GM06990 (cell line): ENCODE data around the gene ANKRD65.

Source experiments
- DNase-seq: peaks from one replicate; pipeline ENCODE4 v3.0.0-alpha.2; 2011; ENCODE audit not compliant: insufficient read length; ENCODE audit errors: extremely low read depth
- H3K27me3 ChIP-seq: replicated peaks from 2 replicates; pipeline ENCODE4 v1.6.0; 2011; ENCODE audit warnings: low read length; ENCODE audit not compliant: control insufficient read depth, insufficient read depth
- H3K36me3 ChIP-seq: 2 replicates; pipeline ENCODE4 v1.5.1; 2011; ENCODE audit warnings: low read length; ENCODE audit not compliant: control insufficient read depth, insufficient read depth
- H3K4me3 ChIP-seq: replicated peaks from 2 replicates; pipeline ENCODE4 v1.5.1; 2011; ENCODE audit warnings: low read depth, mild to moderate bottlenecking, control low read depth, low read length
- TF ChIP-seq, protein P1 (sequence below): IDR thresholded peaks from 2 replicates; pipeline ENCODE4 v1.5.1; 2011; ENCODE audit warnings: low read length, control low read depth, mild to moderate bottlenecking, inconsistent platforms; ENCODE audit not compliant: insufficient read depth, poor library complexity, severe bottlenecking

Gene ANKRD65

DNA sequence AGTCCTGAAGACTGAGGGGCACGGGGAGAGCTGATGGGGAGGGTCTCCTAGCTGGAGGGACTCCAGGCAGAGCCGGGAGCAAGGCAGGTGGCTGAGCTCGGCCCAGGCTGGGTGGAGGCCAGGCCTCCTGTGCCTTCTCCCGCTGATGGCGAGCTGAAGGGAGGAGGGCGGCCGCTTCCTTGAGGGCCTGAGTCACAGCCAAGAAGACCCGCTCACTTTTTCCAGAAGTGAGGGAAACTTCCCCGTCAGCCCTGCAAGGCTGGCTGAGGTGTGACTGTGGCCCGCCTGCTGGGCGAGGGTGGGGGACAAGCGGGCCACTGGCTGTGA, 12.7 kb upstream of the ANKRD65 start:
- TF ChIP-seq, protein P1, sequence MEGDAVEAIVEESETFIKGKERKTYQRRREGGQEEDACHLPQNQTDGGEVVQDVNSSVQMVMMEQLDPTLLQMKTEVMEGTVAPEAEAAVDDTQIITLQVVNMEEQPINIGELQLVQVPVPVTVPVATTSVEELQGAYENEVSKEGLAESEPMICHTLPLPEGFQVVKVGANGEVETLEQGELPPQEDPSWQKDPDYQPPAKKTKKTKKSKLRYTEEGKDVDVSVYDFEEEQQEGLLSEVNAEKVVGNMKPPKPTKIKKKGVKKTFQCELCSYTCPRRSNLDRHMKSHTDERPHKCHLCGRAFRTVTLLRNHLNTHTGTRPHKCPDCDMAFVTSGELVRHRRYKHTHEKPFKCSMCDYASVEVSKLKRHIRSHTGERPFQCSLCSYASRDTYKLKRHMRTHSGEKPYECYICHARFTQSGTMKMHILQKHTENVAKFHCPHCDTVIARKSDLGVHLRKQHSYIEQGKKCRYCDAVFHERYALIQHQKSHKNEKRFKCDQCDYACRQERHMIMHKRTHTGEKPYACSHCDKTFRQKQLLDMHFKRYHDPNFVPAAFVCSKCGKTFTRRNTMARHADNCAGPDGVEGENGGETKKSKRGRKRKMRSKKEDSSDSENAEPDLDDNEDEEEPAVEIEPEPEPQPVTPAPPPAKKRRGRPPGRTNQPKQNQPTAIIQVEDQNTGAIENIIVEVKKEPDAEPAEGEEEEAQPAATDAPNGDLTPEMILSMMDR = no peak
- Histone ChIP-seq H3K4me3 (0 out of 2 replicates have a peak overlapping the region, but pooled peaks have one; percentile 6), H3K36me3 (no peaks in the 10 kb centered on the region), H3K27me3 (no peaks in the 10 kb centered on the region; the same call in 1 of the 2 replicates)
- no peak for DNase-seq

DNA sequence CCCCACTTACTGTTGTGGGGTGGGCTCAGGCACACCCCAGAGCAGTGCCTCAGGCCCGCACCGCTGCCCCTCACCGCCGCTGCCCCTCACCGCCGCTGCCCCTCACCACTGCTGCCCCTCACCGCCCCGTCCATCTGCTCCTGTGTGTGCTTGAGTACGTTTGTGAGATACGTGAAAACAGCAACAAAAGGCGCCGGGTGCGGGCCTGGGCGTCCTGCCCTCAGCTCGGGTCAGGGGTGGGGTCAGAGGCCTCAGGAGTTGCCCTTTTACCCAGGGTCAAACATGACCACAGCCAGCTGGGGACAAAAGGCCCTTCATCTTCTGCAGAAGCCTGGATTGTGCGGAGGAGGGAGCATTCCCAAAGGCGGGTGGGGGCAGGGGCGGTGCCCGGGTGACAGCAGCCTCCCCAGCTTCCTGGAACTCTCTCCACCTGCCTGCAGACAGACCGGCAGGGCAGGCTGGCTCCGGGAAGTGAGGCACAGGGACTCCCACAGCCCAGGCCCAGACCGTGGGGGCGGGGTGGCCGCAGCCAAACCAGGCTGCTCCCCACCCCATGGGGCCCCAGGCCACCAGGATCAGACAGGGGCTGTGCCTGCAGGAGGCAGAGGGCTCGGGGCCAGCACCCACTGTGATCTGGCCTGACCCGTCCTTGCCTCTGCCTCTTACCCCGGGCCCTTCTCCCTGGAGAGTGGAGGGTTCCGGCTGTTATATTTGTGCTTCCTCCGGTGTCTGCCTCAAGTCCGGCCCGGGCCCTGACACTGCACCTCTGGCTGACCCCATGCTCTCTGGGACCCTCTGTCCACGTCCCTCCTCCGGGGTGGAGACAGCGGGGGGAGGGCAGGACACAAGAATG, 12.1 kb upstream of the ANKRD65 start:
- no peak for DNase-seq
- H3K4me3 ChIP-seq = 0 out of 2 replicates have a peak overlapping the region, but pooled peaks have one; percentile 6
- TF ChIP-seq, protein P1 = no peak
- H3K27me3 ChIP-seq = no peaks in the 10 kb centered on the region; the same call in 1 of the 2 replicates
- no peaks in the 10 kb centered on the region for H3K36me3 ChIP-seq

DNA sequence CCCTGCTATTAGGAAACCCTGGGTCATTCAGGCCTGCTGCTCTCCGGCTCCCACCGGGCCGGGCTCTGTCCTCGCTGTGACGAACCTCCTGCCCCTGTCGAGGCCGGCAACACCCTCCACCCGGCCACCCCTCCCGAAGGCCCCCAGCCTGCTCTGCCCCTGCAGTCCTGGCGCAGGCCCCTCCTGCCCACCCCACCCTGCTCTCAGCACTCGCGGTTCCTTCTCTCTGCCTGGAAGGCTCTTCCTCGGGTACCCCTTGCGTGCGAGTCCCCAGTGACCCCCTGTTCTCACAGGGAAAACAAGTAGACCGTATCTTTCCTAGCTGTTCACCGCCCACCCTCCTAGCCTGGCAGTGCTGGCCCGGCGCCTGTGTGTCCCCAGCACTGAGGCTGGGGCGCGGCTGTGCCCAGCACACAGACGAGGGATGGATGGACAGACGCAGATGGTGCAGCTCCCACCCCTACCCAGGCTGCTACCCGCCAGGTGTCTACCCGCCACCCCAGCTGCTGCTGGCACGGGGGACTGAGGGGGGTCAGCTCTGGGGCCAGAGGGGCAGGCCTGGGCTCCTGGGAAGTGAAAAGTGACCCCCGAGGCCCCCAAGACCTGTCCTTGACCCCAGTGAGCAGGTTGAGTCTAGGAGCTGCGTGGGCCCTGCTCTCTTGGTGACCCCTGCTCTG, 11.3 kb upstream of the ANKRD65 start:
- DNase-seq = no peak

DNA sequence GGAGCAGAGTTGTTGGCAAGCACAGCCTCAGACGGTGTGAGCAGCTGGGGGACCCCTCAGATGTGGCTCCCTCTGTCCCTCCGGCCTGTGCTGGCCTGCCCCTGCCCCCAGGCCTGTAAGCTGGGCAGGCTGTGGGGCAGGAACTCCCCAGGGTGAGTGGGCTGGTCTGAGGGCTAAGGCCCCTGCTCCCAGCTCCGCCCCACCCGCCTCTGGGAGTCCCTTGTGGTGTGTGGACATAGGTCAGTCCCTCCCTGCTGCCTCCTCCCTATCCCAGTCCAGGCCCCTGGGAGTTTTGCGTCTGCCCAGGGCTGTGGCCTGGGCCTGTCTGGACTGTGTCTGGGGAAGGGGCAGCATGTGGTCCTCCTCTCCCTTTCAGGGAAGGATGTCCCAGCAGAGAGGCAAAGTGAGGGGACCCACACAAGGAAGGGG, 10.8 kb upstream of the ANKRD65 start:
- Histone ChIP-seq H3K36me3 (no peaks in the 10 kb centered on the region), H3K4me3 (no peak overlapping the region), H3K27me3 (no peaks in the 10 kb centered on the region; the same call in 1 of the 2 replicates)
- DNase-seq = no peak
- TF ChIP-seq, protein P1 = no peak

More for the DNA sequence above, 11.3 kb upstream of the ANKRD65 start:
- no peaks in the 10 kb centered on the region; the same call in 1 of the 2 replicates for H3K27me3 ChIP-seq
- TF ChIP-seq, protein P1 = no peak
- no peak overlapping the region for H3K4me3 ChIP-seq
- no peaks in the 10 kb centered on the region for H3K36me3 ChIP-seq

DNA sequence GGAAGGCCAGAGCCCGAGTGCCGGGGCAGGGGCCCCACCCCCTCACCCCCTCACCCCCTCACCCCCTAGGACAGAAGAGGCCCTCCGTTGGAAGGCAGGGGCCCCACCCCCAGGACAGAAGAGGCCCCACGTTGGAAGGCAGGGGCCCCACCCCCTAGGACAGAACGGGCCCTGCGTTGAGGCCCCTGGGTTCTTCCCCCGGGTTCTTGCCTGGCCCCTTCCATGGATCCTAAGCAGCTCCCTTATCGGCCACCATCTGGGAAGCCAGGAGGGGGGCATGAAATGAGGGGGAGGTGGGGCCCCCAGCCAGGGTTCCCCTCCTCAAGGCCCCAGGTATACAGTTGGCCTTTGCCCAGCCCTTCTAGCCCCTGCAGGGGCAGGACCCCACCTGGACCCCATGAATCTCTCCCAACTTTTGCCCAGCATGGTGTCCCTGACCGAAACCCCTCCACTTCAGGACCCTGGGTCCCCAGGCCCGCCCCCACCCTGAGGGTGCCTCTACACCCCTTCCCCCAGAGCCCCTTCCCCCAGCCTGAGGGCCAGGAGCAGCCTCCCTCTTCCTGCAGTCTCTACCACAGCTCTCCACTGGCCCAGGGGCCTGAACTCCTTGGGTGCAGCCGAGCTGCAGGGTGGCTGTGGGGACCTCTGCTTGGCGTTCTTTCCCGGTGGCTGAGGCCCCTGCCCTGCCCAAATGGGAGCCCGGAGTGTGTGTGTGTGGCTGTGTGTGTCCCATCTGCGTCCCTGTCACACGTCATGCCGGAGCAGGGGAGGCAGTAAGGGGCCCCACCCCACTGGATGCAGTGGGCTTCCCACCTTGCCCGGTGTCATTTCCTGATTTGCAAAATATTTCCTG, 10.1 kb upstream of the ANKRD65 start:
- TF ChIP-seq, protein P1 = no peak
- H3K27me3 ChIP-seq = no peaks in the 10 kb centered on the region; the same call in 1 of the 2 replicates
- DNase-seq = no peak
- no peaks in the 10 kb centered on the region for H3K36me3 ChIP-seq
- H3K4me3 ChIP-seq = no peak overlapping the region
